A549 (cell line): ENCODE results near the gene CNOT11.

Experiments used
- CTCF ChIP-seq: fragments of >200 bp; sonication (Bioruptor Twin); formaldehyde crosslinking; IDR thresholded peaks from 3 replicates; pipeline ENCODE4 v1.5.1; 2016
- HOXA7 ChIP-seq: fragments of 250-450 bp; sonication (Bioruptor Pico); IDR thresholded peaks from 2 replicates; pipeline ENCODE4 v1.5.0; 2020; ENCODE audit warnings: mild to moderate bottlenecking, moderate library complexity
- POLR2A ChIP-seq: IDR thresholded peaks from 2 replicates; pipeline ENCODE4 v1.6.1; 2012; ENCODE audit warnings: mild to moderate bottlenecking, low read length
- REST ChIP-seq: fragments of 200-600 bp; sonication (generic); IDR thresholded peaks from 2 replicates; pipeline ENCODE4 v1.6.1; 2016; ENCODE audit warnings: antibody characterized with exemption, mild to moderate bottlenecking, moderate library complexity
- SMC3 ChIP-seq: fragments of >200 bp; sonication (Bioruptor Twin); formaldehyde crosslinking; IDR thresholded peaks from 3 replicates; pipeline ENCODE4 v1.6.1; 2018; ENCODE audit warnings: inconsistent platforms
- ZNF302 ChIP-seq: fragments of 250-450 bp; sonication (Bioruptor Pico); IDR thresholded peaks from 2 replicates; pipeline ENCODE4 v1.9.0; 2021; ENCODE audit warnings: inconsistent platforms, mild to moderate bottlenecking, moderate library complexity
- TF ChIP-seq, protein P1 (sequence below): fragments of 250-450 bp; sonication (Bioruptor Pico); IDR thresholded peaks from 2 replicates; pipeline ENCODE4 v1.5.0; 2020; ENCODE audit warnings: low read depth, mild to moderate bottlenecking, moderate library complexity

DNA sequence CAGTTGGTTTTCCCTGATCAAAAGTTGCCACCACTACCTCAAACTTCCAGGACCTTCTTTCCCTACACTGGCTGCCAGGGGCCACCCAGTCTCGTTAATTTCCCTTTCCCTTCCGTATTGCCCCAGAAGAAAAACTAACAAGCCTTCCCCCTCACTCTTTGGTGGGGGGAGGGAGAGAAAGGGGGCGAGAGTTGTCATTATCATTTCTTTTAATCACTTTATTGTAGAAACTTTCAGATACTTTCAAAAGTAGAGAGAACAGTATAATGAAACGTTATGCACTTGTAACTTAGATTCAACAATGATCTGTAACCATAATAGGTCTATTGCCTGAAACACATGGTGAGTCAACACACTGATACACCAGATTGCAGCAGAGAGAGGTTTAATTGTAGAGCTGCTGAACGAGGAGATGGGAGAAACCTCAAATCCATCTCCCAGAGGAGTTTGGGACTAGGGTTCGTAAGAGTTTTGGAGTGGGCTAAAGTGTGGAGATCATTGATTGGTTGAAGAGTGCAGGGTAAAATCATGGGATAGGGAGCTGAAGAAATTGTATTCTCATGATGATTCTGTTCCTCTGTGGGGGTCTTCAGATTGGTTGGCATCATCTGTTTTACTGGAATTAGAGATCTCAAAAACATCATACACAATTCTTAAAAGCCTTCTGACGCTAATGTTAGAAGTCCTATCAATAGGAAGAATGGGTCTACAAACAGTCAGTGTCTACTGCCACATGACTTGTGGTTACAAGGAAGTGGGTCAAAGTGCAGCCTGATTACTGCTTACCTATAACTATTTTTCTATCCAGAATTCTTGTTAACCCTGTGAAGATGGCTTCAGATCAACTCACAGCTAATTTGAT is 58.4 kb downstream of the CNOT11 start:
- TF ChIP-seq REST, result no peak
- TF ChIP-seq, protein P1, sequence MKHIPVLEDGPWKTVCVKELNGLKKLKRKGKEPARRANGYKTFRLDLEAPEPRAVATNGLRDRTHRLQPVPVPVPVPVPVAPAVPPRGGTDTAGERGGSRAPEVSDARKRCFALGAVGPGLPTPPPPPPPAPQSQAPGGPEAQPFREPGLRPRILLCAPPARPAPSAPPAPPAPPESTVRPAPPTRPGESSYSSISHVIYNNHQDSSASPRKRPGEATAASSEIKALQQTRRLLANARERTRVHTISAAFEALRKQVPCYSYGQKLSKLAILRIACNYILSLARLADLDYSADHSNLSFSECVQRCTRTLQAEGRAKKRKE (CRISPR knock-in tag), result no peak
- TF ChIP-seq CTCF, result no peak
- no peak for TF ChIP-seq SMC3
- TF ChIP-seq POLR2A, result no peak
- TF ChIP-seq ZNF302, result no peak
- TF ChIP-seq HOXA7 (CRISPR knock-in tag), result no peak
